IMR-90 (cell line): Measurements from ENCODE around the gene TRIM62. TPM values are rescaled to one million over a fixed set of nuclear protein-coding genes. Genes with fewer than 3 reads are reported as not detected.

Source experiments
- ATAC-seq: fragments of 200-7000 bp; cut with Tn5 transposase; 2 replicates; pipeline ENCODE4 v1.9.1; 2020; ENCODE audit warnings: low read depth, mild to moderate bottlenecking, moderate library complexity
- BruUV-seq: library from RNA; stranded (reverse); fragments of 400-500 nt; replicated peaks from 2 replicates; lab custom pipeline; 2021; lab: Mats Ljungman, UMichigan
- CTCF ChIA-PET: fragments of 300-600 bp; formaldehyde crosslinking; extraction: SDS; loops from one replicate; lab custom pipeline; 2021; ENCODE audit warnings: antibody characterized with exemption; lab: Yijun Ruan, JAX
- POLR2A ChIA-PET: fragments of 300-600 bp; sonication (Branson Sonifier 250); formaldehyde crosslinking; loops from one replicate; lab custom pipeline; 2022; ENCODE audit warnings: antibody characterized with exemption; ENCODE audit not compliant: unreplicated experiment; lab: Charles Lee
- DNase-seq: peaks from one replicate; pipeline ENCODE4 v3.0.0; 2013
- H2AFZ ChIP-seq: replicated peaks from 2 replicates; pipeline ENCODE3; 2013; ENCODE audit warnings: low read length, mild to moderate bottlenecking; ENCODE audit not compliant: poor library complexity
- H2AK5ac ChIP-seq: 2 replicates; pipeline ENCODE4 v1.6.1; 2013; ENCODE audit warnings: low read depth, low read length, inconsistent platforms
- H2AK9ac ChIP-seq: replicated peaks from 2 replicates; pipeline ENCODE3; 2013; ENCODE audit warnings: mild to moderate bottlenecking, low read depth, low read length, moderate library complexity; ENCODE audit not compliant: poor library complexity
- H2BK120ac ChIP-seq: 2 replicates; pipeline ENCODE4 v1.6.1; 2013; ENCODE audit warnings: low read depth, low read length, inconsistent platforms
- H2BK15ac ChIP-seq: 3 replicates; pipeline ENCODE4 v1.6.1; 2013; ENCODE audit warnings: low read depth, low read length, inconsistent platforms
- H2BK20ac ChIP-seq: 2 replicates; pipeline ENCODE4 v1.6.1; 2013; ENCODE audit warnings: low read depth, mild to moderate bottlenecking, inconsistent platforms, low read length, moderate library complexity
- H2BK5ac ChIP-seq: 2 replicates; pipeline ENCODE4 v1.6.1; 2013; ENCODE audit warnings: mild to moderate bottlenecking, low read depth, low read length, inconsistent platforms; ENCODE audit not compliant: poor library complexity, severe bottlenecking
- H3K14ac ChIP-seq: replicated peaks from 2 replicates; pipeline ENCODE4 v1.6.1; 2013; ENCODE audit warnings: low read depth, low read length, inconsistent platforms
- H3K18ac ChIP-seq: 2 replicates; pipeline ENCODE4 v1.6.1; 2013; ENCODE audit warnings: low read depth, low read length, control low read depth
- H3K23ac ChIP-seq: 2 replicates; pipeline ENCODE4 v1.6.1; 2013; ENCODE audit warnings: low read depth, low read length, inconsistent platforms
- H3K27ac ChIP-seq: 2 replicates; pipeline ENCODE4 v1.5.1; 2013; ENCODE audit warnings: mild to moderate bottlenecking, control low read depth, low read length; ENCODE audit not compliant: insufficient read depth
- H3K27me3 ChIP-seq: 2 replicates; pipeline ENCODE4 v1.6.1; 2013; ENCODE audit warnings: low read length; ENCODE audit not compliant: control insufficient read depth, insufficient read depth
- H3K36me3 ChIP-seq: 2 replicates; pipeline ENCODE4 v1.6.1; 2013; ENCODE audit warnings: low read length, mixed read lengths; ENCODE audit not compliant: control insufficient read depth, insufficient read depth
- H3K4ac ChIP-seq: 2 replicates; pipeline ENCODE4 v1.6.1; 2013; ENCODE audit warnings: low read depth, low read length, inconsistent platforms
- H3K4me1 ChIP-seq: 2 replicates; pipeline ENCODE4 v1.6.1; 2013; ENCODE audit warnings: low read length, mixed read lengths; ENCODE audit not compliant: control insufficient read depth, insufficient read depth
- H3K4me2 ChIP-seq: 2 replicates; pipeline ENCODE4 v1.6.1; 2013; ENCODE audit warnings: low read depth, mild to moderate bottlenecking, control low read depth, low read length, moderate library complexity
- H3K4me3 ChIP-seq: 2 replicates; pipeline ENCODE4 v1.5.1; 2013; ENCODE audit warnings: low read depth, mild to moderate bottlenecking, control low read depth, low read length, moderate library complexity; ENCODE audit not compliant: insufficient read depth
- H3K56ac ChIP-seq: 2 replicates; pipeline ENCODE4 v1.6.1; 2013; ENCODE audit warnings: low read length, inconsistent platforms; ENCODE audit not compliant: insufficient read depth; ENCODE audit errors: extremely low read depth
- H3K79me1 ChIP-seq, 2 experiments: 2 replicates each; pipeline ENCODE4 v1.6.1; 2013; ENCODE audit warnings: low read length in 2 of 2, inconsistent platforms in 1 of 2, low read depth in 1 of 2
- H3K9ac ChIP-seq: 2 replicates; pipeline ENCODE4 v1.6.1; 2013; ENCODE audit warnings: low read depth, low read length, control low read depth
- H3K9me1 ChIP-seq: 2 replicates; pipeline ENCODE4 v1.6.1; 2013; ENCODE audit warnings: low read length, inconsistent platforms; ENCODE audit not compliant: insufficient read depth
- H3K9me3 ChIP-seq: 2 replicates; pipeline ENCODE4 v1.6.1; 2013; ENCODE audit warnings: low read length; ENCODE audit not compliant: control insufficient read depth, insufficient read depth
- H4K20me1 ChIP-seq: 2 replicates; pipeline ENCODE4 v1.6.1; 2013; ENCODE audit warnings: low read length, inconsistent platforms; ENCODE audit not compliant: insufficient read depth
- H4K5ac ChIP-seq: 2 replicates; pipeline ENCODE4 v1.6.1; 2013; ENCODE audit warnings: mild to moderate bottlenecking, low read depth, low read length, control low read depth
- H4K8ac ChIP-seq, 2 experiments: 2 replicates each; pipeline ENCODE4 v1.6.1; 2013; ENCODE audit warnings: low read depth in 2 of 2, low read length in 2 of 2, control low read depth in 1 of 2, inconsistent platforms in 1 of 2
- H4K91ac ChIP-seq: 2 replicates; pipeline ENCODE4 v1.6.1; 2013; ENCODE audit warnings: low read depth, low read length, inconsistent platforms; ENCODE audit not compliant: insufficient read depth
- CHD1 ChIP-seq: IDR thresholded peaks from 2 replicates; pipeline ENCODE4 v1.6.1; 2012; ENCODE audit warnings: low read depth, low read length, improper control_type of control experiment
- MAFK ChIP-seq: IDR thresholded peaks from 2 replicates; pipeline ENCODE4 v1.6.1; 2012; ENCODE audit warnings: low read depth, low read length, improper control_type of control experiment
- MAZ ChIP-seq: IDR thresholded peaks from 2 replicates; pipeline ENCODE4 v1.6.1; 2012; ENCODE audit warnings: low read depth, mild to moderate bottlenecking, low read length, improper control_type of control experiment, moderate library complexity, borderline replicate concordance
- POLR2A ChIP-seq: IDR thresholded peaks from 2 replicates; pipeline ENCODE4 v1.6.1; 2012; ENCODE audit warnings: mild to moderate bottlenecking, low read depth, low read length
- RAD21 ChIP-seq: IDR thresholded peaks from 2 replicates; pipeline ENCODE4 v1.6.1; 2012; ENCODE audit warnings: low read length, improper control_type of control experiment
- SMC3 ChIP-seq: fragments of 150-350 bp; IDR thresholded peaks from 2 replicates; pipeline ENCODE4 v1.6.1; 2016; ENCODE audit warnings: low read depth, mild to moderate bottlenecking, antibody characterized with exemption, low read length, moderate library complexity
- WGBS, 2 experiments: methylation state at CpG; one replicate each; pipeline versions ENCODE4 v1.1.5 to v1.1.7; 2013; ENCODE audit warnings: missing lambda C conversion rate in 2 of 2; ENCODE audit not compliant: insufficient read length in 1 of 2; ENCODE audit errors: extremely low coverage in 2 of 2; 5-methylcytosine and 5-hydroxymethylcytosine counted together
- dilution Hi-C: fragments of 300-500 bp; cut with HindIII; formaldehyde crosslinking; loops from one replicate; pipeline ENCODE4 v1.14.3; 2018; ENCODE audit warnings: low sequenced_read_pairs; ENCODE audit not compliant: unreplicated experiment
- in situ Hi-C: fragments of 300-500 bp; cut with MboI; formaldehyde crosslinking; loops from 3 replicates; pipeline ENCODE4 v1.14.3; 2019; ENCODE audit warnings: low sequenced_read_pairs, inconsistent platforms, mixed read lengths
- intact Hi-C: fragments of 100-400 bp; cut with micrococcal nuclease; formaldehyde crosslinking; loops from 2 replicates; pipeline ENCODE4 v1.10.0; 2022
- polyA plus RNA-seq, 3 experiments: library from polyadenylated mRNA; depleted of rRNA; stranded (reverse); fragments of >200 nt; gene quantifications; 2 replicates each; pipeline ENCODE4 v1.2.3, GENCODE V29; 2012; ENCODE audit warnings: low replicate concordance in 1 of 3
- total RNA-seq: library from RNA; depleted of rRNA; stranded (reverse); fragments of >200 nt; gene quantifications from 2 replicates; pipeline ENCODE4 v1.2.3, GENCODE V29; 2012
- TF ChIP-seq, protein P1 (sequence below): fragments of 150-350 bp; IDR thresholded peaks from 2 replicates; pipeline ENCODE4 v1.6.1; 2016; ENCODE audit warnings: low read depth, mild to moderate bottlenecking, low read length, moderate library complexity, borderline replicate concordance

Gene TRIM62
- total and polyA plus RNA-seq, 2 of the 4 experiments (the other 2 are of a cell fraction) = 3.0 to 11.1 TPM

DNA sequence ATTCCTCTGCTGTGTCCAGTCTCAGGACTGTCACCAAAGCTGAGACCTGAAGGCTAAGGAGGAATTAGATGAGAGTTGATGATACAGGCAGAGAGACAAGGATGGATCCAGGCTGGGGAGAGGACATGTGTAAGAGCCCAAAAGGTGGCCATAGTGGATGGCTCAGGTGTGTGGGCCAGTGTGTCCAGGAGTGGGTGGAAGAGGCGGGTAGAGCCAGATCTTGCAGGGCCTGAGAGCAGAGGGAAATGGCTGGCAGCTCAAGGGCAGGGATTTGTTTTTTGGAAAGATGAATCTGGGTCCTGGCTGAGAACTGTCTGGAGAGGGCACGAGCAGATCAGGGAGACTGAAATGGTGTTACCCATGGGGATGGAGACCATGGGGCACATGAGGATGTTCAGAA, 62.8 kb downstream of the TRIM62 start:
- H3K4me1 ChIP-seq = peaks cover 3% of the 10 kb centered on the region; the same call in 1 of the 2 replicates
- no peak for ATAC-seq
- no peak overlapping the region for H4K8ac ChIP-seq
- intact Hi-C loops (no loop called here), in situ Hi-C loops (no loop called here), dilution Hi-C loops (no loop called here)
- H3K9ac ChIP-seq = no peak overlapping the region
- H2BK120ac ChIP-seq = no peak overlapping the region
- H2AK9ac ChIP-seq = no peak overlapping the region
- no peak overlapping the region for H3K4me2 ChIP-seq
- H3K18ac ChIP-seq = no peak overlapping the region
- H3K56ac ChIP-seq = no peak overlapping the region
- H3K9me3 ChIP-seq = no peaks in the 10 kb centered on the region
- H2BK15ac ChIP-seq = no peak overlapping the region
- H3K4ac ChIP-seq = 0 out of 2 replicates have a peak overlapping the region, but pooled peaks have one; percentile 13
- no TSS peak for BruUV-seq
- H3K9me1 ChIP-seq = no peaks in the 10 kb centered on the region; the same call in 1 of the 2 replicates
- H2AK5ac ChIP-seq = peak overlapping the region; percentile 24; the same call in 1 of the 2 replicates
- no peaks in the 10 kb centered on the region for H3K36me3 ChIP-seq
- H2BK5ac ChIP-seq = no peak overlapping the region
- H3K27me3 ChIP-seq = no peaks in the 10 kb centered on the region
- H4K5ac ChIP-seq = no peak overlapping the region
- ChIA-PET CTCF (no interaction called here), POLR2A (no interaction called here)
- DNase-seq = no peak
- TF ChIP-seq SMC3 (no peak), POLR2A (no peak), MAFK (no peak), CHD1 (no peak), RAD21 (no peak), MAZ (no peak)
- TF ChIP-seq, protein P1, sequence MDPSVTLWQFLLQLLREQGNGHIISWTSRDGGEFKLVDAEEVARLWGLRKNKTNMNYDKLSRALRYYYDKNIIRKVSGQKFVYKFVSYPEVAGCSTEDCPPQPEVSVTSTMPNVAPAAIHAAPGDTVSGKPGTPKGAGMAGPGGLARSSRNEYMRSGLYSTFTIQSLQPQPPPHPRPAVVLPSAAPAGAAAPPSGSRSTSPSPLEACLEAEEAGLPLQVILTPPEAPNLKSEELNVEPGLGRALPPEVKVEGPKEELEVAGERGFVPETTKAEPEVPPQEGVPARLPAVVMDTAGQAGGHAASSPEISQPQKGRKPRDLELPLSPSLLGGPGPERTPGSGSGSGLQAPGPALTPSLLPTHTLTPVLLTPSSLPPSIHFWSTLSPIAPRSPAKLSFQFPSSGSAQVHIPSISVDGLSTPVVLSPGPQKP = no peak
- no peak overlapping the region for H2AFZ ChIP-seq
- H3K23ac ChIP-seq = no peak overlapping the region; the same call in 1 of the 2 replicates
- H3K4me3 ChIP-seq = no peak overlapping the region
- H4K91ac ChIP-seq = no peak overlapping the region
- 89% methylated on average over 1 of the region's 2 CpGs; no CpG with 5 or more reads in 1 of the 2 experiments for WGBS, 2 experiments
- no peak overlapping the region for H3K14ac ChIP-seq
- no peaks in the 10 kb centered on the region for H3K79me1 ChIP-seq
- no peak overlapping the region for H3K27ac ChIP-seq
- no peak overlapping the region for H2BK20ac ChIP-seq
- H4K20me1 ChIP-seq = no peaks in the 10 kb centered on the region
